GM06990 (cell line): Measurements from ENCODE around the gene FRY.

Source experiments
- DNase-seq: peaks from one replicate; pipeline ENCODE4 v3.0.0-alpha.2; 2011; ENCODE audit not compliant: insufficient read length; ENCODE audit errors: extremely low read depth
- H3K27me3 ChIP-seq: replicated peaks from 2 replicates; pipeline ENCODE4 v1.6.0; 2011; ENCODE audit warnings: low read length; ENCODE audit not compliant: control insufficient read depth, insufficient read depth
- H3K36me3 ChIP-seq: 2 replicates; pipeline ENCODE4 v1.5.1; 2011; ENCODE audit warnings: low read length; ENCODE audit not compliant: control insufficient read depth, insufficient read depth
- H3K4me3 ChIP-seq: replicated peaks from 2 replicates; pipeline ENCODE4 v1.5.1; 2011; ENCODE audit warnings: low read depth, mild to moderate bottlenecking, control low read depth, low read length
- TF ChIP-seq, protein P1 (sequence below): IDR thresholded peaks from 2 replicates; pipeline ENCODE4 v1.5.1; 2011; ENCODE audit warnings: low read length, control low read depth, mild to moderate bottlenecking, inconsistent platforms; ENCODE audit not compliant: insufficient read depth, poor library complexity, severe bottlenecking

FRY gene

DNA sequence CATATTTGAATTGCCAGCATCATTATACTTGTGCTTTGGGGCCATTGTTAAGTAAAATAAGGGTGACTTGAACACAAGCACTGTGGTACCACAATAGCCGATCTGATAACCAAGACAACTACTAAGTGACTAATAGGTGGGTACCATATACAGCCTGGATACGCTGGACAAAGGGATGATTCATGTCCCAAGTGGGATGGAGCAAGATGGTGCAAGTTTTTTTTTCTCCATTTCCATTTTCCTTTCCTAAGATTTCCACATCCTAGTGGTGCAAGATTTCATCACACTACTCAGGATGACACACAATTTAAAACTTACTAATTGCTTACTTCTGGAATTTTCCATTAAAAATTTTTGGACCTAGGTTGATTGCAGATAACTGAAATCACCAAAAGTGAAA, 298.9 kb downstream of the FRY start:
- Histone ChIP-seq H3K4me3 (no peak overlapping the region), H3K36me3 (peaks cover 3% of the 10 kb centered on the region), H3K27me3 (no peaks in the 10 kb centered on the region)
- TF ChIP-seq, protein P1, sequence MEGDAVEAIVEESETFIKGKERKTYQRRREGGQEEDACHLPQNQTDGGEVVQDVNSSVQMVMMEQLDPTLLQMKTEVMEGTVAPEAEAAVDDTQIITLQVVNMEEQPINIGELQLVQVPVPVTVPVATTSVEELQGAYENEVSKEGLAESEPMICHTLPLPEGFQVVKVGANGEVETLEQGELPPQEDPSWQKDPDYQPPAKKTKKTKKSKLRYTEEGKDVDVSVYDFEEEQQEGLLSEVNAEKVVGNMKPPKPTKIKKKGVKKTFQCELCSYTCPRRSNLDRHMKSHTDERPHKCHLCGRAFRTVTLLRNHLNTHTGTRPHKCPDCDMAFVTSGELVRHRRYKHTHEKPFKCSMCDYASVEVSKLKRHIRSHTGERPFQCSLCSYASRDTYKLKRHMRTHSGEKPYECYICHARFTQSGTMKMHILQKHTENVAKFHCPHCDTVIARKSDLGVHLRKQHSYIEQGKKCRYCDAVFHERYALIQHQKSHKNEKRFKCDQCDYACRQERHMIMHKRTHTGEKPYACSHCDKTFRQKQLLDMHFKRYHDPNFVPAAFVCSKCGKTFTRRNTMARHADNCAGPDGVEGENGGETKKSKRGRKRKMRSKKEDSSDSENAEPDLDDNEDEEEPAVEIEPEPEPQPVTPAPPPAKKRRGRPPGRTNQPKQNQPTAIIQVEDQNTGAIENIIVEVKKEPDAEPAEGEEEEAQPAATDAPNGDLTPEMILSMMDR, result no peak
- DNase-seq, result no peak

DNA sequence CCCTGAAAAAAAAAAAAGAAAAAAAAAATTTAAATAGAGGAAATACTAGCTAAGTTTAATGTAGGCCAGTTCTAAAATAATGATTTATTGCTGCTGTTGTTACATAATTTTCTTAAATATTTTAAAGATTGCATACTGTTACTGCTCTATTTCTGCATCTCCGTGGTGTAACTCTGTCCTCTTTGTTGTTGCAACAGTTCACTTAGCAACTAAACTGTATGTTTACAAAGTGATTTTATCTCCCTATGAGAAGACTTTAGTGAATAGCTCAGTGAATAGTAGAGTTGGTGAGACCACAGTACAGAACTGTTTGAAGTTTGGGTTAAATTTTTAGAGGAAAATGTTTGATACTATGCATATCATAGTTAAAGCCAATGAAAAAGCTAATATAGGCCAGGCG, 303.1 kb downstream of the FRY start:
- no peaks in the 10 kb centered on the region for H3K27me3 ChIP-seq
- H3K4me3 ChIP-seq, result no peak overlapping the region
- peaks cover 5% of the 10 kb centered on the region for H3K36me3 ChIP-seq
- TF ChIP-seq, protein P1, result no peak
- DNase-seq, result no peak

DNA sequence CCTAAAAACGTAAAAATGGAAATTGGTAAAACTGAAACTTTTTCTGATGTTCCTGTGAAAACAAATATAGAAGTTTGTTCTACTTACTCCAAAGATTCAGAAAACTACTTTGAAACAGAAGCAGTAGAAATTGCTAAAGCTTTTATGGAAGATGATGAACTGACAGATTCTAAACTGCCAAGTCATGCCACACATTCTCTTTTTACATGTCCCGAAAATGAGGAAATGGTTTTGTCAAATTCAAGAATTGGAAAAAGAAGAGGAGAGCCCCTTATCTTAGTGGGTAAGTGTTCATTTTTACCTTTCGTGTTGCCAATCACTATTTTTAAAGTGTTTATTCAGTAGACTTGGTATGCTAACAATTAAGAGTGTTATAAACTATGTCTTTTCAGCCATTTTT, 309.3 kb downstream of the FRY start:
- TF ChIP-seq, protein P1, result no peak
- no peaks in the 10 kb centered on the region for H3K27me3 ChIP-seq
- no peak for DNase-seq
- H3K36me3 ChIP-seq, result peaks cover 2% of the 10 kb centered on the region; the same call in 1 of the 2 replicates
- no peak overlapping the region for H3K4me3 ChIP-seq

DNA sequence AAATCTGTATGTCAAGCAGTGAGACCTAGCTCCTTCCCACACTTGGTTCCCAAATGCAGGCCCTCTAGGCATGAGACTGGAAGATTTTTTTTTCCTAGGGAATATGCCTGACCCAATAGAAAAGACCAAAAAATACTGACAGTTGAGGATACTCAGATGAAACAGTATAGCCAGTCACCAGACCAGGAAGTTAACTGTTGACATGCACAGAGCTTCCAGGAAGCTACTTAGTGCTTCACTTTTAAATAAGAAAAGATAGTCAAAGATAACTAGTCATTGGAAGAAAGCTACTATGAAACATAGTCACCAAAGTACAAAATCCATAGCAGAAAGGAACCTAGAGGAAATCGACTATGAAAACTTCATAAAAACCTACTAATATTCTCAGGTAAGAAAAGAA, 316.1 kb downstream of the FRY start:
- TF ChIP-seq, protein P1, result no peak
- DNase-seq, result no peak
- Histone ChIP-seq H3K4me3 (no peak overlapping the region), H3K27me3 (no peaks in the 10 kb centered on the region), H3K36me3 (peaks cover 2% of the 10 kb centered on the region)
